Tibial artery (tissue), 4 donors: ENCODE data around the gene WNT10A.

ENCODE experiments used
- DNase-seq, 2 donors: peaks; one replicate each; pipeline ENCODE4 v3.0.0-alpha.2; 2019
- H3K27ac ChIP-seq, 2 donors: fragments of 200-600 bp; sonication (generic) in 1 of 2; 1 replicate in 1 of 2; 2 replicates in 1 of 2; pipeline ENCODE4 v1.5.1; 2018 to 2019; ENCODE audit warnings: mild to moderate bottlenecking in 1 of 2
- H3K27me3 ChIP-seq, 2 donors: fragments of 200-600 bp; sonication (generic) in 1 of 2; one replicate each; pipeline versions ENCODE4 v1.5.1 to v1.6.0; 2016 to 2019
- H3K36me3 ChIP-seq, 3 donors: fragments of 200-600 bp; sonication (generic) in 2 of 3; one replicate each; pipeline ENCODE4 v1.5.1; 2016 to 2019; ENCODE audit warnings: mild to moderate bottlenecking in 2 of 3
- H3K4me1 ChIP-seq, 4 donors: fragments of 200-600 bp; sonication (generic) in 2 of 4; 1 replicate in 3 of 4; 2 replicates in 1 of 4; pipeline ENCODE4 v1.5.1; 2016 to 2019
- H3K4me3 ChIP-seq, 2 donors: fragments of 200-600 bp; sonication (generic) in 1 of 2; 1 replicate in 1 of 2; 2 replicates in 1 of 2; pipeline ENCODE4 v1.5.1; 2018 to 2019; ENCODE audit warnings: mild to moderate bottlenecking in 2 of 2
- H3K9me3 ChIP-seq, 3 donors: fragments of 200-600 bp; sonication (generic) in 1 of 3; one replicate each; pipeline ENCODE4 v1.5.1; 2016 to 2019
- CTCF ChIP-seq, 2 experiments: fragments of 200-600 bp in 1 of 2; fragments of 450-650 bp in 1 of 2; IDR thresholded peaks; one replicate each; pipeline ENCODE4 v1.5.1; 2017 to 2019; ENCODE audit warnings: antibody characterized with exemption in 2 of 2, mild to moderate bottlenecking in 1 of 2, moderate library complexity in 1 of 2
- intact Hi-C: fragments of 100-400 bp; cut with DNase I; formaldehyde crosslinking; loops from one replicate; pipeline ENCODE4 v1.15.0; 2023; ENCODE audit warnings: low total_unique reads

WNT10A gene

GRCh38 chr2:218855305-218856166, 25.1 kb upstream of the WNT10A start:
- Histone ChIP-seq H3K36me3 (no peaks in the 10 kb centered on the region), H3K9me3 (no peaks in the 10 kb centered on the region), H3K27me3 (peaks cover 0 to 93% of the 10 kb centered on the region in 2 donors), H3K4me1 (peaks cover 0 to 19% (median 16%) of the 10 kb centered on the region in 4 donors), H3K27ac (no peak overlapping the region), H3K4me3 (no peak overlapping the region)
- no peak for TF ChIP-seq CTCF (IDR thresholded peaks at IDR 0.05)
- intact Hi-C loops: no loop called here
- DNase-seq: peak in 1 of 2 donors; percentile 53

- no peak overlapping the region for H3K27ac ChIP-seq
- DNase-seq: peak in 1 of 2 donors; percentile 29
- TF ChIP-seq CTCF (IDR thresholded peaks at IDR 0.05): no peak
- H3K4me3 ChIP-seq: no peak overlapping the region
- intact Hi-C loops: no loop called here
- no peaks in the 10 kb centered on the region for H3K9me3 ChIP-seq
- peaks cover 0 to 94% of the 10 kb centered on the region in 2 donors for H3K27me3 ChIP-seq
- H3K4me1 ChIP-seq: peaks cover 0 to 25% (median 23%) of the 10 kb centered on the region in 4 donors
- H3K36me3 ChIP-seq: no peaks in the 10 kb centered on the region
These were observed 24.3 kb upstream of the WNT10A start for GRCh38 chr2:218856167-218856895.

DNA sequence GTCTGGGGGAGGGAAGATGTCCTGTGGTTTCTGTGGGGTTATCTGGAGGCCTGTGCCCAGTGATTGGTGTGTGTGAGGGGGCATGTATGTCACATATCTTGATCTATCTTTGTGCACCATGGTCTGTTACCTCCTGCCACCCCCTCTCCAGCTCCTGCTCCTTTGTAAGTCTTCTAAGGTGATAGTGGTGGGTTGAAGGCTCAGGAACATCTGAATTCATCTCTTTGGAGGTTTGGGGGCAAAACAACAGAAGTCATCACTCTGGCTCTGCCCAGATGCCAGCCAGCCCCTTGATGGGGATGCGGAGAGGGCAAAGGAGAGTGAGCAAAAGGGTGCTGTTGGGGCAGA, 23.8 kb upstream of the WNT10A start:
- peaks cover 0 to 94% of the 10 kb centered on the region in 2 donors for H3K27me3 ChIP-seq
- H3K4me1 ChIP-seq: peaks cover 0 to 25% (median 23%) of the 10 kb centered on the region in 4 donors
- no peak overlapping the region for H3K27ac ChIP-seq
- H3K4me3 ChIP-seq: no peak overlapping the region
- no peaks in the 10 kb centered on the region for H3K36me3 ChIP-seq
- peak in 1 of 2 donors; percentile 34 for DNase-seq
- intact Hi-C loops: no loop called here
- no peak for TF ChIP-seq CTCF (IDR thresholded peaks at IDR 0.05)
- H3K9me3 ChIP-seq: no peaks in the 10 kb centered on the region

DNA sequence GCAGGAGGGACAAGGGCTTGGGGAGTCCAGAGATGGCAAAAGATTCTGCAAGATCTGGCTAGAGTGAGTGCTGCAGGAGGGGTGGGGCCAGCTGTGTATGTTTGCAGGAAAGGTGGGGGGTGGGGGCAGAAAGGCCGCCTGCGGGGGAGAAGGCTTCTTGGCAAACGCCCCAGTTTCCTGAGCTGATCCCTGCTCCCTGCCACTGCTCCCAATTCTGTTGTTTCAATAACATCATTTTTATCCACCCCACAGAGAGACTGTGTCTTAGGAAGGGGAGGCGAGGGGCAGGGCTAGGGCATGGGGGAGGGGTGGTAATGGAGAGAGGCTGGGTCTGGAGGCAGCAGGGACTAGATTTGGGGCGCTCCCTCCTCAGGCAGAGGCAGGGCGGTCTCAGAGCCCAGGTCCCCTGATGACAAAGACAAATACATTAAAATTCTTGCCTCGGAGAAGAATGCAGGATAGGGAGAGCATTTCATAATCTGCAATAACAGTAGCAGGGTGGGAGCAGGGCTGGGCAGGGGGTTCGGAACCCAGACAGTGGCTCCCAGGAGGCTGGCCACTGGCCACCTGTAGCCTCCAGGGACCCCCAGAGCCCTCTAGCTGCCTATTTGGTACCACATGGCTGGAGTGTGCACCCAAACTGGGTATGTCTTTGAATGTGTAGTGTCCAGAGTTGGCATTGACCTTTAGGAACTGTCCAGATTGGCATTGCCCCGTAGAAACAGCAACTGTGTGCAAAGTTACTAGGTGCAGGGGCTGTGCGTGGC, 23.1 kb upstream of the WNT10A start:
- peaks cover 0 to 94% of the 10 kb centered on the region in 2 donors for H3K27me3 ChIP-seq
- H3K36me3 ChIP-seq: no peaks in the 10 kb centered on the region
- H3K27ac ChIP-seq: no peak overlapping the region
- peaks cover 0 to 25% (median 23%) of the 10 kb centered on the region in 4 donors for H3K4me1 ChIP-seq
- H3K4me3 ChIP-seq: no peak overlapping the region
- H3K9me3 ChIP-seq: no peaks in the 10 kb centered on the region
- no peak for TF ChIP-seq CTCF (IDR thresholded peaks at IDR 0.05)
- no peak for DNase-seq
- intact Hi-C loops: no loop called here

GRCh38 chr2:218858138-218858445, 22.6 kb upstream of the WNT10A start:
- peaks cover 0 to 94% of the 10 kb centered on the region in 2 donors for H3K27me3 ChIP-seq
- no peaks in the 10 kb centered on the region for H3K9me3 ChIP-seq
- H3K4me1 ChIP-seq: peaks cover 0 to 25% (median 23%) of the 10 kb centered on the region in 4 donors
- TF ChIP-seq CTCF (IDR thresholded peaks at IDR 0.05): no peak
- H3K27ac ChIP-seq: no peak overlapping the region
- DNase-seq: peak in 1 of 2 donors; percentile 46
- intact Hi-C loops: no loop called here
- H3K4me3 ChIP-seq: no peak overlapping the region
- H3K36me3 ChIP-seq: no peaks in the 10 kb centered on the region
